ENCODE results near the gene BACE2.

DNA sequence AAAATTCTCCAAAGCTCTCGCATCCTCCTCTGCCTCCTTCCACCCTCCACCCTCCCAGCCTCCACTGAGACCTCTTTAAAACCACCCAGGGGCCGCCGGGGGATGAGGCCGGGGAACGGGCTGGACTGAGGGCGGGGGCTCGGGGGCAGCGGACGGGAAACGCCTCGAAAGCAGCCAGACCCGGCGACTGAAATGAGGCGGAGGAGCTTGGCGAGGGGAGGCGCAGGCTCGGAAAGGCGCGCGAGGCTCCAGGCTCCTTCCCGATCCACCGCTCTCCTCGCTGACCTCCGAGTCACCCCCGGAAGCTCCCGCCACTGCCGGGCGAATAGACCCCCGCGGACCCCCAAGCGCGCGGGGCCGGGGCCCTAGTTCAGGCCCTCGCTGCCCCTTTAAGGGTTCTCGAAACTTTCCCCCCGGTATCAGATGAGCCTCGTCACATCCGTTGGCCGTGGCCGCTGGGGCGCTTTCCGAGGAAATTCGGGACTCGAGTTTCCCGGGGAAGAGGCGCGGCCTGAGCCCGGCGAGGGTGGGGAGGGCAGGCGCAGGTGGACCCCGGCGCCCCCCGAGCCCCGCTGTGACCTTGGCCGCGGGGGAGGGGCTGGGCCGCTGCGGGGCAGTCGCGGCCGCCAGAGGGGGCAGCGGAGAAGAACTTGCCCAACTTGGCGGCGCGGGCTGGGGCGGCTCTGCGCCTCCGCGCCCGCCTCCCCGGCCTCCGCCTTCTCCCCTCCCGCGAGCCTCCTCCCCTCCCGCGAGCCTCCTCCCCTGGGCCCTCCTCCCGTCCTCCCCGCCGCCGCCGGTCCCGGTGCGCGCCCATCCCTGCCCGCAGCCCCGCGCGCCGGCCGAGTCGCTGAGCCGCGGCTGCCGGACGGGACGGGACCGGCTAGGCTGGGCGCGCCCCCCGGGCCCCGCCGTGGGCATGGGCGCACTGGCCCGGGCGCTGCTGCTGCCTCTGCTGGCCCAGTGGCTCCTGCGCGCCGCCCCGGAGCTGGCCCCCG is at the start of gene BACE2:
- no peak for TF ChIP-seq EZH2 (IDR thresholded peaks at IDR 0.05; ENCODE audit: low read depth)
- TF ChIP-seq, protein P1, sequence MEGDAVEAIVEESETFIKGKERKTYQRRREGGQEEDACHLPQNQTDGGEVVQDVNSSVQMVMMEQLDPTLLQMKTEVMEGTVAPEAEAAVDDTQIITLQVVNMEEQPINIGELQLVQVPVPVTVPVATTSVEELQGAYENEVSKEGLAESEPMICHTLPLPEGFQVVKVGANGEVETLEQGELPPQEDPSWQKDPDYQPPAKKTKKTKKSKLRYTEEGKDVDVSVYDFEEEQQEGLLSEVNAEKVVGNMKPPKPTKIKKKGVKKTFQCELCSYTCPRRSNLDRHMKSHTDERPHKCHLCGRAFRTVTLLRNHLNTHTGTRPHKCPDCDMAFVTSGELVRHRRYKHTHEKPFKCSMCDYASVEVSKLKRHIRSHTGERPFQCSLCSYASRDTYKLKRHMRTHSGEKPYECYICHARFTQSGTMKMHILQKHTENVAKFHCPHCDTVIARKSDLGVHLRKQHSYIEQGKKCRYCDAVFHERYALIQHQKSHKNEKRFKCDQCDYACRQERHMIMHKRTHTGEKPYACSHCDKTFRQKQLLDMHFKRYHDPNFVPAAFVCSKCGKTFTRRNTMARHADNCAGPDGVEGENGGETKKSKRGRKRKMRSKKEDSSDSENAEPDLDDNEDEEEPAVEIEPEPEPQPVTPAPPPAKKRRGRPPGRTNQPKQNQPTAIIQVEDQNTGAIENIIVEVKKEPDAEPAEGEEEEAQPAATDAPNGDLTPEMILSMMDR (conservative IDR thresholded peaks at IDR 0.05): peak; percentile 66; the same call in 1 of the 2 replicates
